Iris pigment epithelial cell (primary cell): ENCODE results near the gene DMAC2.
"Not testable (repeated sequence)": the region's sequence is repeated elsewhere in the genome, so short reads cannot be mapped to it uniquely, and the experiment has no call there.

ENCODE experiments used
- DNase-seq: peaks from one replicate; pipeline ENCODE4 v3.0.0-alpha.2; 2011; ENCODE audit warnings: low read depth

DMAC2 gene

GRCh38 chr19:41398598-41398997 is 41.1 kb downstream of the DMAC2 start:
- no peak for DNase-seq

- no peak for DNase-seq
Measured at GRCh38 chr19:41398050-41398418, 41.7 kb downstream of the DMAC2 start.

DNA sequence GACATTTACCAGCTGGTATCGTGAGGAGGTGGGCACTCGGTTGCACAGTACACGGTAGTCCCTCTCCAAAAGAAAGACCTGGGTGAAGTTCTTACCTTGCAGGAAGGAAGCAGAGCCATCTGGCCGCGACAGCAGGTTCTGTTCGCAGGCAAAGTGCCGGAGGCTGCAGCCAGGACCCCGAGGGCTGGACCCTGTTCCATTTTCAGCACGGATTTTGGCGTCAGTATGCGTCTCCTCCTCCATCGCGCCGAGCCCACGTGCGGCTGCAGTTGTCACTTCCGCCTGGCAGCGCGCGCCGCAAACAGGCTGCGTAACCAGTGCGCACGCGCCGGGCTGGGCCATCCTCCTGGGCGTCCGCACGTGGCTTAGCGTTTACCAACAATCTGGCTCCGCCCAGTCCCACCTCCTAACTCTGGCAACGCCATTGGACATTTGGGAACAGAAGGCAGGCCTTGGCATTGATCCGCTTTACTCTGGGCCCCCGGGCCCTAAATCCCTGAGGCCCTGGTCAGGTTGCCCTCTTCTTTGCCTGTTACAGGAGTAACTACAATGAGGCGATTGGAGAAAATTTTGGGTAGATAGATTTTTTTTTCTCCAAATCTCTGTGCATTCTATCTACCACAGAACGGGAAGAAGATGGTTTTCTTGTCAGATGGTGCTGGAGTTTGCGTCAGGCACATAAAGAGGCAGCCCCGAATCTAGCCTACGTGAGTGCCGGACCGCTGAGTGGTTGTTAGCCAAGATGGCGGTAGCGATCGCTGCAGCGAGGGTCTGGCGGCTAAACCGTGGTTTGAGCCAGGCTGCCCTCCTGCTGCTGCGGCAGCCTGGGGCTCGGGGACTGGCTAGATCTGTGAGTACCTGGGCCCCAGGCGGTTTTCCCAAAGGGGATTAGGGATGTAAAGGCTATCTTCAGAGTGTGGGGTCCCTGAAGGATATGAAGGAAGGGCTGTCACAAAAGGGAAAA is 42.3 kb downstream of the DMAC2 start, which contains the start of the genes BCKDHA and EXOSC5:
TSS of gene BCKDHA (plus strand) at position 733 of the 964 bp plus-strand sequence. CDS start at position 743, 10 bp downstream.
TSS of gene EXOSC5 (minus strand) at position 274 of the 964 bp plus-strand sequence. CDS start at position 243, 31 bp downstream.
- DNase-seq: peak; percentile 99

- no peak for DNase-seq
Measured at GRCh38 chr19:41395355-41395754, 44.4 kb downstream of the DMAC2 start.

- DNase-seq: no peak
Measured at GRCh38 chr19:41392775-41393174, 46.9 kb downstream of the DMAC2 start.

- DNase-seq: no peak
Measured at GRCh38 chr19:41391618-41392017, 48.1 kb downstream of the DMAC2 start.

- no peak for DNase-seq
Measured at GRCh38 chr19:41386442-41386841, 53.3 kb downstream of the DMAC2 start.

DNA sequence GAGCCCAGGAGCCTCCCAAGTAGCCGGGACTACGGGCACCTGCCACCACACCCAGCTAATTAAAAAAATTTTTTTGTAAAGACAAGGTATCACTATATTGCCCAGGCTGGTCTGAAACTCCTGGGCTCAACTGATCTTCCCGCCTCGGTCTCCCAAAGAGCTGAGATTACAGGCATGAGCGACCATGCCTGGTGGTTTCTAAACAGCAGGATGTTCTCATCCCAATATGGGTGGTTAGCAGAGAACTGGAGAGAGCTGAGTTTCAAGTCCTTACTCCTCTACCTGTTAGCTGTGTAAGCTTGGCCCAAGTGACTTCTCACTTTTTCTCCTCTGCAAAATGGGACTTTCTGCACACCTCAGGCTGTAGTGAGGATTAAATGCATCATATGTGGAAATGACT is 55.4 kb downstream of the DMAC2 start:
- no peak for DNase-seq

GRCh38 chr19:41381536-41381935 is 58.2 kb downstream of the DMAC2 start:
- DNase-seq: not testable (repeated sequence)
